ENCODE data around the gene UST. TPM values are rescaled to one million over a fixed set of nuclear protein-coding genes. Genes with fewer than 3 reads are reported as not detected.

UST gene
- total and polyA plus RNA-seq, 2 of the 8 experiments (the other 6 are each of a cell fraction or from before 2014, with no cell fraction given), result 13.5 to 34.5 TPM

- TF ChIP-seq HDAC2 (IDR thresholded peaks at IDR 0.05; ENCODE audit: borderline replicate concordance in 1 of 2, low read depth in 2 of 2, low read length in 2 of 2) (no peak), FOSL1 (IDR thresholded peaks at IDR 0.05; ENCODE audit: insufficient read depth, low read depth, low read length) (no peak), CTBP2 (IDR thresholded peaks at IDR 0.05; ENCODE audit: borderline replicate concordance, insufficient read depth, insufficient read length, low read length) (no peak), JUND (IDR thresholded peaks at IDR 0.05; ENCODE audit: low read length) (no peak)
Measured at GRCh38 chr6:148979014-148979901, 232.4 kb downstream of the UST start (continued).

Measured in H1 (cell line).